ENCODE measurements around the gene CWC25.
A peak's percentile ranks its signal among the peaks of the same experiment; 100 is the strongest.

Gene CWC25

DNA sequence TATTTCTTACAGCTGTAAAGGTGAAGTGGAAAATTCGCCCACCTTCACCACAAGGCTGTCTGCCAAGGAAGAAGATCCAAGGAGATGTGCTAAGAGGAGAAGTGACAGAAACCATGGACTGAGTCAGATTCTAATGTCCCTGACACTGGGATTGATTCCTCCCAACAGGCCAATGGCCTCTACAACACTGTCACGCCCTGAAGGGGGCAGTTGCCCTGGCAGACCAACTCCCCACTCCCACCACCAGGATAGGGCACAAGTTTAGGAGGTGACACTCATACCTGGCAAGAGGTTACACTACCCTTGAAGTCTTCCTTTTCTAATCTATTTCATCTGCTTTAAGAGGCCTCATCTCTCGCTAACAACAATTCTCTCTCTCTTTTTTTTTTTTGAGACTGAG is 41.9 kb downstream of the CWC25 start:
- DNase-seq = no peak

DNA sequence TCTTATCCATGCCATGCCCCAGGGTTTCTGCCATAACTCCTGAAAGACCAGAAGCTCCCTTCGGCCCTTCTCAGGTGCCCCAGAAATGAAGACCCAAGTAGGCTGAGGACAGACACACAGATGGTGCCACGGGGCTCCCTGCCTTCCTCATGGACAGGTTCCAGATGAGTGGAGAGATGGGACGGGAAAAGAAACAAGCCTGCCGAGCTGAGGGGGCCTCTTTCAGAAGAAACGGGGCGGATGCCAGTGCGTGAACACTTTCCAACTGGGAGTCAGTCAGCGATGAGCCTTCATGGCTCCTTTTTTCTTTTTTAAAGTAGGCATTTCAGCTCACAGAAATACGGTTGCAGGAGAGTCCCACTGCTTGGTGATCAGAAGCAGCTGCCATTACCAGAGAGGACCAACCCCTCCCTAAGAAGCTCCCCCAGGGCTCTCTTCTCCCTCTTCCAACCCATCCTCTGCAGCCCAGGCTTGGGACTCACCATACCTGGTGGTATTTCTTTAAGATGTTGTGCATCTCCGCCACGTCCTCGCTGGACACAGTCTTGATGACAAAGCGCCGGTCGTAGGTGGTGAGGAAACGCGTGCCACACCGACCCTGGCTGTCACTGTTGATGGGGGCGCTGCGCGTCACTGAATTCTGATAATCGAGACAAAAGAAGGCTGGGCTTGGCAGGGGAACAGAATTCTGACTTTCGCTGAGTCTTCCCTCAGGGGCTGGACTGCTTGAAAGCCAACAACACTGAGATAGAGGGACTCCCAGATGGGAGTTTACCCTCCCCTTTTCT is 45.0 kb downstream of the CWC25 start:
- DNase-seq = no peak

- no peak for DNase-seq
These were observed 47.4 kb downstream of the CWC25 start for GRCh38 chr17:38777641-38778250.

GRCh38 chr17:38773258-38773657 is 51.9 kb downstream of the CWC25 start:
- no peak for DNase-seq

- DNase-seq = no peak
These were observed 56.7 kb downstream of the CWC25 start for GRCh38 chr17:38768417-38768816.

DNA sequence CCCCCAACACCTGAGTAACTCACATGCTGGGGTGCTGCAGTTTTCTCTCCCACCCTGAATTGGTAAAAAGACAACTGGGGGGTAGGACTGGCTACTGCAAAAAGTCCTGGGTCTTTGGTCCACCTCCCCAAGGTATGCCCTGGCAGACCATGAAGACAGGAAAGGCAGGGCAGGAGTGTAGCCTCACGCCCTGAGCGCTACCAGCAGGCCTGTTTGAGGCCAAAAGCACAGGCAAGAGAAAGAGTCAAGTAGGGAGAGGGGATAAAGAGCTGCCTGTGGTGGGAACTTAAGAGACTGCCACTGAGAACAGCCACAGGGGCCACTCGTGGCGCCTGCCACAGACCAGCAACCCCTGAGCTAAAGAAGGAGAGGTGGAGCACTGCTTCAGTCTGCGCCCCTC is 58.8 kb downstream of the CWC25 start:
- no peak for DNase-seq

GRCh38 chr17:38762231-38762630 is 62.9 kb downstream of the CWC25 start:
- DNase-seq = no peak

- DNase-seq = no peak
These were observed 63.5 kb downstream of the CWC25 start for GRCh38 chr17:38761612-38762011.

DNA sequence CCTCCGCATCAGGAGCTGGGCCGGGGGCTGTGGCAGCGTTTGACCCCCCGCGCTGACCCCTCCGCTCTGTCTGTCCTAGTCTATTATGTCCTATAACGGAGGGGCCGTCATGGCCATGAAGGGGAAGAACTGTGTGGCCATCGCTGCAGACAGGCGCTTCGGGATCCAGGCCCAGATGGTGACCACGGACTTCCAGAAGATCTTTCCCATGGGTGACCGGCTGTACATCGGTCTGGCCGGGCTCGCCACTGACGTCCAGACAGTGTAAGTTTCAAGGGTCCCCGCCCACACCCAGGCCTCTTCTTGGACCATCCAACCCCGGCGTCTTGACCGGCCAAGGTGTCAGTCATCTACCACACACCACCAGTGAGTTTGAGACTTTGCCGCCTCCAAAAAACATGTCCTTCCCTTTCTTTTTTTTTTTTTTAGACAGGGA is 72.0 kb downstream of the CWC25 start:
- DNase-seq = no peak

GRCh38 chr17:38752308-38753070 is 72.6 kb downstream of the CWC25 start, which contains the start of gene PSMB3:
Gene PSMB3, plus strand, starts transcription at chr17:38752741. Its CDS starts 86 bp downstream, at chr17:38752827.
- DNase-seq = peak; percentile 98 to 100 (median 99)

- DNase-seq = peak; percentile 83 to 93 (median 85)
These were observed 73.3 kb downstream of the CWC25 start for GRCh38 chr17:38751808-38752307.

GRCh38 chr17:38751144-38751807 is 73.8 kb downstream of the CWC25 start:
- peak; percentile 67 to 88 (median 67) for DNase-seq

Data from NCI-H1417 (cell line).